ENCODE results near the gene RBM19.

RBM19 gene

DNA sequence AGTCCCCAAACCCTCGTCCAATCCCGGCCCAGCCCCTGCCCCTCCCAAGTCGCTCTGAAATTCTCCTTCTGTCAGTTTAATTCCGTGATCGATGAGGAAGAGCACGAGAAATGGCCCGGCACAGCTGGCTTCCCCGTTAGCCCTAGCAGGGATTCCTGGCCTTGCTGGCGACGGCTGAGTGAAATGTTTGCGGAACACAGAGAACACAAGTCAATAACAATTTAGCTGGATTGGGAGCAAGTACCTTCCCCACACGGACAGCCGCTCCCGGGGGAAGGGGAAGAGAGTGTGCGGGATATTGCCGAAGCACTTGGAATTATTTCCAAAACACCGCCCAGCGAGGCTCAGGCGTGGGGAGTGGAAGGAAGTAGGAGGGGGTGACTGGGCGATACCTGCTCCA, 134.6 kb downstream of the RBM19 start:
- DNase-seq (ENCODE audit: low spot score), result no peak
- in situ Hi-C loops (cut with MboI; ENCODE audit: low sequenced_read_pairs, unreplicated experiment), result no loop called here
- TF ChIP-seq, protein P1, sequence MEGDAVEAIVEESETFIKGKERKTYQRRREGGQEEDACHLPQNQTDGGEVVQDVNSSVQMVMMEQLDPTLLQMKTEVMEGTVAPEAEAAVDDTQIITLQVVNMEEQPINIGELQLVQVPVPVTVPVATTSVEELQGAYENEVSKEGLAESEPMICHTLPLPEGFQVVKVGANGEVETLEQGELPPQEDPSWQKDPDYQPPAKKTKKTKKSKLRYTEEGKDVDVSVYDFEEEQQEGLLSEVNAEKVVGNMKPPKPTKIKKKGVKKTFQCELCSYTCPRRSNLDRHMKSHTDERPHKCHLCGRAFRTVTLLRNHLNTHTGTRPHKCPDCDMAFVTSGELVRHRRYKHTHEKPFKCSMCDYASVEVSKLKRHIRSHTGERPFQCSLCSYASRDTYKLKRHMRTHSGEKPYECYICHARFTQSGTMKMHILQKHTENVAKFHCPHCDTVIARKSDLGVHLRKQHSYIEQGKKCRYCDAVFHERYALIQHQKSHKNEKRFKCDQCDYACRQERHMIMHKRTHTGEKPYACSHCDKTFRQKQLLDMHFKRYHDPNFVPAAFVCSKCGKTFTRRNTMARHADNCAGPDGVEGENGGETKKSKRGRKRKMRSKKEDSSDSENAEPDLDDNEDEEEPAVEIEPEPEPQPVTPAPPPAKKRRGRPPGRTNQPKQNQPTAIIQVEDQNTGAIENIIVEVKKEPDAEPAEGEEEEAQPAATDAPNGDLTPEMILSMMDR (IDR thresholded peaks at IDR 0.05; ENCODE audit: borderline replicate concordance, control extremely low read depth, extremely low read depth, insufficient read depth, missing control alignments), result no peak

DNA sequence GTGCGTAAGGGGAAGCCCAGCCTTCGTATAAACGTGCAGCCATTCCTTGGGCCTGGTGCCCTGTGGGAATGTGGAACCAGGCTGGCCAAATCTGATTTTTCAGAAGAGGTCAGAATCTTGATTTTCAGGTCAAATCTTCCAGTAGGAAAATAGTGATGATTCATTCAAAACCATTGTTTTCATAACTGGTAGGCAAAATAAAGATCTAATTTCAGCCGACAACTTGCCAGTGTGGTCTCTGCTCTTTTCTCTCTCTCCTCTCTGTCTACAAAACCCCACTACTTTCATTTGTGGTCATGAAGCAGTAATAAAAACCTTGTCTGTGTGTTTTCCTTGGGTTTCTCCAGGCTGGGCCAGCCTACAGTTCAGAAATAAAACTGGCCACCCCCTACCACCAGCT, 135.1 kb downstream of the RBM19 start:
- in situ Hi-C loops (cut with MboI; ENCODE audit: low sequenced_read_pairs, unreplicated experiment), result no loop called here
- no peak for DNase-seq (ENCODE audit: low spot score)
- TF ChIP-seq, protein P1 (IDR thresholded peaks at IDR 0.05; ENCODE audit: borderline replicate concordance, control extremely low read depth, extremely low read depth, insufficient read depth, missing control alignments), result no peak

DNA sequence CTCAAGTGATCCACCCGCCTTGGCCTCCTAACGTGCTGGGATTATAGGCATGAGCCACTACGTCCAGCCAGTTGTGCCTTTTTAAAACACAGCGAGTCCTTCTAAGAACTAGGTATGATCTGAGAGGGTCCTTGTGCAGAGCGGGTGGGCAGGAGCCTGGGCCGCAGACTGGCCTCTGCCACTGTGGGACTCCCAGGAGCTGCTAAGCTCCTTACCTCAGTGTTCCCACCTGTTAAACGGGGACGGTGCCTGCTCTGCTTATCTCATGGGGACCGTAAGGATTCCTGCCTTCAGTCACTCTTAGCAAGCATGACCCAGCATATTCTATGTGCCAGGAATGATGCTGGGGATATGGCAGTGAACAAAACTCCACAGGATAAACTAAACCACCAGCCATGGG, 136.9 kb downstream of the RBM19 start:
- in situ Hi-C loops (cut with MboI; ENCODE audit: low sequenced_read_pairs, unreplicated experiment), result no loop called here
- TF ChIP-seq, protein P1 (IDR thresholded peaks at IDR 0.05; ENCODE audit: borderline replicate concordance, control extremely low read depth, extremely low read depth, insufficient read depth, missing control alignments), result no peak
- no peak for DNase-seq (ENCODE audit: low spot score)

DNA sequence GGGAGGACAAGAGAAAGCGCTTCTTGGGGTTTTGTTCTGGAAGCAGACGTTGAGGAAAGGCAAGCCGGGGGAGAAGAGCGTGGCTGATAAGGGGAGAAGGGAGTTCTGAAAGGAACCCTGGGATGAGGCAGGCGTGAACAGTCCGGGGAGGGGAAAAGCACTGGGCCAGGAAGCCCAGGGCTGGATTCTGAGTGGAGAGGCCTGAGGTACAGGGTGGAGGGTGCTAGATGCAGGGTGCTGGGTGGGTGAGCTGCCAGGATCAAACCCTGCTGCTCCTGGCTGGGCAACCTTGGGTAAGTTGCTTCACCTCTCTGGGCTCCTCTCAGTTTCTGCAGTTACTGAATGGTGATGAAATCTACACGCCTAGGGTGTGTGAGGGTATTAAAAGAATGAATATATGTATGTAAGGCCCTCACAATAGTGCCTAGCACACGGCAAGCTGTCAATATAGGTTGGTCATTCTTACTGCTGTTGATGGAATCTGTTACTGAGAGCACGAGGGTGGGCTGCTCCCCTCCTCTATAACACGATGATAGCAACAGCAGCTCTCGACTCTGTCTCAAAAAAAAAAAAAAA, 138.5 kb downstream of the RBM19 start:
- TF ChIP-seq, protein P1 (IDR thresholded peaks at IDR 0.05; ENCODE audit: borderline replicate concordance, control extremely low read depth, extremely low read depth, insufficient read depth, missing control alignments), result no peak
- DNase-seq (ENCODE audit: low spot score), result no peak
- in situ Hi-C loops (cut with MboI; ENCODE audit: low sequenced_read_pairs, unreplicated experiment), result no loop called here

DNA sequence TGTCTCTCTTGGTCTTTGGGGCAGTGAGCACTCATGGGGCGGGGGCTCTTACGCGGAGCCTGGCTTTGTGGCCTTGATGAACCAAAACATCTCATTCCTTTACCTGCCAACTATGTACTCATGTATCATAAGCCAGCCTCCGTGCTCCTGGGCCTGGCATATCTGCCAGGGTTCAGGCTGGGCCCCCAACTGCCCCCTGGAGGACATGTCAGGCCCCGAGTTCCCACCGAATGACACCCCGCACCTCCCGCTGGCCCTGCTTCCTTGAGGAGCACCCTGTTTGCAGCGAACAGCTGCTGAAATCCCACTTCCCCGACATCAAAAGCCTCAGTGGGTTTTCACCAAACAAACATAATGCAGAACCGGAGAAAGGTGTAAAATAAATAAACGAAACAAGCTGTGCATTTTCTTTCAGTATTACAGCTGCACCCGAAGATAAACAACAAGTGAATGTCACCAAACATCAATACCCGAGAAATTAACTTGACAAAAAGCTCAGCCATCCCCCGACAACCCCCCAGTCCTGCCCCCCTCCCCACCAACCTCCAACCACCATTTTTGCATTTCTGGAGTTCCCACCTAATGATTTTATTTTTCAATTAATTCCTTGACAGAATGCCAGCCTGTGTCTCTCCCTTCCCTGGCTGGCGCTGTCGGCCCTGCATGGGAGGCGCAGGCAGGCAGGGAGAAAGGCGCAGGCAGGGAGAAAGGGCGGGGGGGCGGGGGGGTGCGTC, 139.2 kb downstream of the RBM19 start:
- in situ Hi-C loops (cut with MboI; ENCODE audit: low sequenced_read_pairs, unreplicated experiment), result no loop called here
- DNase-seq (ENCODE audit: low spot score), result no peak

DNA sequence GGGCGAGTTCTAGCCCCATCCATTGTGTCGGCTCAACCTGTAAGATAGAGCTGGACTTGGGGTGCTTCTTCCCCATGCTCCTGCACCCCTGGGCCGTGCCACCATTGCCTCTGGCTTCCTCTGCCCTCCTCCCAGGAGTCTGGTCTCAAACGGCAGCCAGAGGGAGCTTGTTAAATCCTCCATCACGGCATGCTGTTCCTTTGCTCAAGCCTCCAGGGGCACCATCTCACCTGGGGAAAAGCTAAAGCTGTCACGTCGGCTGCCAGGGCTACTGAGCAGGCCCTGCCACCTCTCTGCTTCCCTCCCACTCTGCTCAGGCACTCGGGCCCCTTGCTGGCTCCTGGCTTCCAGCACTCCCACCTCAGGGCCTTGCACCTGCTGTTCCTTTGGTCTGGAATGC, 140.4 kb downstream of the RBM19 start:
- TF ChIP-seq, protein P1 (IDR thresholded peaks at IDR 0.05; ENCODE audit: borderline replicate concordance, control extremely low read depth, extremely low read depth, insufficient read depth, missing control alignments), result no peak
- in situ Hi-C loops (cut with MboI; ENCODE audit: low sequenced_read_pairs, unreplicated experiment), result no loop called here
- DNase-seq (ENCODE audit: low spot score), result no peak

More for the DNA sequence above, 139.2 kb downstream of the RBM19 start:
- TF ChIP-seq, protein P1 (IDR thresholded peaks at IDR 0.05; ENCODE audit: borderline replicate concordance, control extremely low read depth, extremely low read depth, insufficient read depth, missing control alignments), result no peak

Measured in GM13976 (cell line).